Fibroblast of the aortic adventitia (primary cell): ENCODE measurements around the gene RARS2. TPM values are rescaled to one million over a fixed set of nuclear protein-coding genes. Genes with fewer than 3 reads are reported as not detected.
A peak's percentile ranks its signal among the peaks of the same experiment; 100 is the strongest.

Source experiments
- DNase-seq: peaks from one replicate; pipeline ENCODE4 v3.0.0-alpha.2; 2010; ENCODE audit warnings: low read depth
- H3K4me3 ChIP-seq: 2 replicates; pipeline ENCODE4 v1.5.1; 2011; ENCODE audit warnings: low read depth, mild to moderate bottlenecking, control low read depth, low read length, moderate library complexity
- total RNA-seq: library from RNA; depleted of rRNA; stranded (reverse); fragments of >200 nt; gene quantifications from 2 replicates; pipeline ENCODE4 v1.2.3, GENCODE V29; 2012; ENCODE audit warnings: low replicate concordance
- TF ChIP-seq, protein P1 (sequence below): IDR thresholded peaks from 2 replicates; pipeline ENCODE4 v1.5.1; 2011; ENCODE audit warnings: mild to moderate bottlenecking, low read length, control low read depth, inconsistent platforms; ENCODE audit not compliant: insufficient read depth

The RARS2 gene
- total RNA-seq, 1 donor, result 55.0 TPM

DNA sequence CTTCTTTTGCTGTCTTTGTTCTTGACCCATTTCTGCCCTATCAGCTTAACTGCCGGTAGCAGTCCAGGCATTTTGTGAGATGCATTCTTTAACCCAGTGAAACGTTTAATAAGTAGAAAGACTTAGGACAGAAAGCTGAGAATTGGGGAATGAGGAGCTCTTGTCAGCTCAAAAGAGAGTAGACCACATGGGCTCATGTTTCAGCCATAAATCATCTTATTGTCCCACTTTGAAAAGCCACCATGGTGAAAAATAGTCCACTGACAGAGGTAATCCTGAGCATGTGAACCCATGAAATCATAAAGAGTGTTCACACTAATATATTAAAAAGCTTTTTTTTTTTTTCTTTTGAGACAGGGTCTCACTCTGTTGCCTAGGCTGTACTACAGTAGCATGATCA, 16.4 kb upstream of the RARS2 start:
- TF ChIP-seq, protein P1, sequence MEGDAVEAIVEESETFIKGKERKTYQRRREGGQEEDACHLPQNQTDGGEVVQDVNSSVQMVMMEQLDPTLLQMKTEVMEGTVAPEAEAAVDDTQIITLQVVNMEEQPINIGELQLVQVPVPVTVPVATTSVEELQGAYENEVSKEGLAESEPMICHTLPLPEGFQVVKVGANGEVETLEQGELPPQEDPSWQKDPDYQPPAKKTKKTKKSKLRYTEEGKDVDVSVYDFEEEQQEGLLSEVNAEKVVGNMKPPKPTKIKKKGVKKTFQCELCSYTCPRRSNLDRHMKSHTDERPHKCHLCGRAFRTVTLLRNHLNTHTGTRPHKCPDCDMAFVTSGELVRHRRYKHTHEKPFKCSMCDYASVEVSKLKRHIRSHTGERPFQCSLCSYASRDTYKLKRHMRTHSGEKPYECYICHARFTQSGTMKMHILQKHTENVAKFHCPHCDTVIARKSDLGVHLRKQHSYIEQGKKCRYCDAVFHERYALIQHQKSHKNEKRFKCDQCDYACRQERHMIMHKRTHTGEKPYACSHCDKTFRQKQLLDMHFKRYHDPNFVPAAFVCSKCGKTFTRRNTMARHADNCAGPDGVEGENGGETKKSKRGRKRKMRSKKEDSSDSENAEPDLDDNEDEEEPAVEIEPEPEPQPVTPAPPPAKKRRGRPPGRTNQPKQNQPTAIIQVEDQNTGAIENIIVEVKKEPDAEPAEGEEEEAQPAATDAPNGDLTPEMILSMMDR, result no peak
- DNase-seq, result no peak
- H3K4me3 ChIP-seq, result no peak overlapping the region

DNA sequence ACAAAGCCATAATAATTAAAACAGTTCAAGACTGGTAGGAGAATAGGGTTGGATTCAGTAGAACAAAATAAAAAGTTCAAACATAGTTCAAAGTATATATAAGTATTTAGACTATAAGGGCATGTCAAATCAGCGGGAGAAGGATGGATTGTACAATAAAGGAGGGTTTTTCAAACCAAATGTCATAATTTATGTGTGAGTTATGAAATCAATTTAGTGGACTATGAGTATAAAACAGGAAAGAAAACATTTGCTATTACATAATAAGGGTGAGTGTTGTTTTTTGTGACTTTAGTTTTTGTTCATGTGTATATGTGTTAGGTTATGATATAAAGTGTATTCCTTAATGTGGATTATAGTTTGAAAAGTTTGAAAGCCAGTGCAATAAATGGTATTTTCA, 10.8 kb upstream of the RARS2 start:
- no peak overlapping the region for H3K4me3 ChIP-seq
- no peak for DNase-seq
- TF ChIP-seq, protein P1, result no peak

DNA sequence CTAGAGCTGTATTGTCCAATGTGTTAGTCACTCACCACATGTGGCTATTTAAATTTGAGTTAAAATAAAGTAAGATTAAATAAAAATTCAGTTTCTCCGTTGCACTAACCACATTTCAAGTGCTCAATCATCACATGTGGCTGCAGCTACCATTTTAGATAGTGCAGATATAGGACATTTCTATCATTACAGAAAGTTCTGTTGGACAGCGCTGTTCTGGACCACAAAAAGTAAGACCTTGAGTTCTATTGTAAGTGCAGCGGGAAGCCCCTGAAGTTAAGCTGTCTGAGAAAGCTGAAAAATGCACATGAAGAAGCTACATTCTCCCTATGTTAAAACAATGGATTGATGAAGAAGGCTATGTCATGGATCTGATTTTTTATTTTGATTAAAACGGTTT, 1.2 kb upstream of the RARS2 start:
- TF ChIP-seq, protein P1, result no peak
- peak; percentile 9 for DNase-seq
- H3K4me3 ChIP-seq, result peak overlapping the region; percentile 99

DNA sequence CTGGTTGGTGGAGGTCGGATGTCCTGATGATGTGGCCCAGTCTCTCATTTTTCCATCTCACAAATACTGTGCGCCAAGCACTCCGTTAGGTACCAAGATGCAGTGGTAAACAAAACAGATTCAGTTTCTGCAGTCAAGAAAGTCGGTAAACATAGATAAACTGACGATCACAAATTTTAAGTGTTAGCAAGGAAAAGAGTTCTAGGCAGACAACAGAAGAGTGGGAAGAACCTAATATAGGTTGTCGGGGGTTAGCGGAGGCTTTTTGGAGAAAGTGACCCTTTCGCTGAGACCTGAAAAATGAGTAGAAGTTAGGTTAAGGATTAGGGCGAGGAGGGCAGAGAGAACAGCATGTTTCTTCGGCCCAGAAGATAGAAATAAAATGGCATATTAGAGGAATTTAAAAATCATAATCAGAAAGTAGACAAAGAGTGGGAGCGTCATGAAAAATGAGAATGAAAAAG, 662 bp upstream of the RARS2 start:
- H3K4me3 ChIP-seq, result peak overlapping the region; percentile 99
- DNase-seq, result no peak

DNA sequence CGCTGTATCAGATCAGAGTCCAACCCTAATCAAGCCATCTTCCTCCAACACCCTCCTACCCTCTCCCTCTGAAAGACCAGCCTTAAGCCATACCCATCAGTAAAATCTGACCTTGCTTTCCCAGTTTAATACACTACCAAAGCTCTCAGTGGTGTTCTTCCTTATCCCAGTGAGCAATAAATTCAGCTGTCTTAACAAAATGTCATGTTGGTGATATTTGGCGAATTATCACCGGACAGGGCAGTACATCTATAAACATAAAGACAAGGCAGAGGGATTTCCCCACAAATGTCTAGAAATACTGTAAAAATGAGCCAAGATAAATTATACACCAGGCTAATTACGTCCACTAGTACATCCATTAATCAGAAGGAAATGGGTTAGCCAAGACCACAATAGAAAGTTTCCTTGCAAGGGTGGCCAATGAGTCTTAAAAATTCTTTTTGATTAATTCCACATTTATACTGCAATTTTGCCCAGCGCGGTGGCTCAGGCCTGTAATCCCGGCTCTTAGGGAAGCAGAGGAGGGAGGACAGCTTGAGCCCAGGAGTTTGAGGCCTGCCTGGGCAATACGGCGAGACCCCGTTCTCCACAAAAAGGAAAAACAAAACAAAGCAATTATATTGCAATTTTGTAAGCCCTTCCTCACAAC, 905 bp downstream of the RARS2 start:
- peak overlapping the region; percentile 99 for H3K4me3 ChIP-seq
- peak; percentile 32 for DNase-seq
- TF ChIP-seq, protein P1, result no peak

More for the DNA sequence above, 662 bp upstream of the RARS2 start:
- TF ChIP-seq, protein P1, result no peak

DNA sequence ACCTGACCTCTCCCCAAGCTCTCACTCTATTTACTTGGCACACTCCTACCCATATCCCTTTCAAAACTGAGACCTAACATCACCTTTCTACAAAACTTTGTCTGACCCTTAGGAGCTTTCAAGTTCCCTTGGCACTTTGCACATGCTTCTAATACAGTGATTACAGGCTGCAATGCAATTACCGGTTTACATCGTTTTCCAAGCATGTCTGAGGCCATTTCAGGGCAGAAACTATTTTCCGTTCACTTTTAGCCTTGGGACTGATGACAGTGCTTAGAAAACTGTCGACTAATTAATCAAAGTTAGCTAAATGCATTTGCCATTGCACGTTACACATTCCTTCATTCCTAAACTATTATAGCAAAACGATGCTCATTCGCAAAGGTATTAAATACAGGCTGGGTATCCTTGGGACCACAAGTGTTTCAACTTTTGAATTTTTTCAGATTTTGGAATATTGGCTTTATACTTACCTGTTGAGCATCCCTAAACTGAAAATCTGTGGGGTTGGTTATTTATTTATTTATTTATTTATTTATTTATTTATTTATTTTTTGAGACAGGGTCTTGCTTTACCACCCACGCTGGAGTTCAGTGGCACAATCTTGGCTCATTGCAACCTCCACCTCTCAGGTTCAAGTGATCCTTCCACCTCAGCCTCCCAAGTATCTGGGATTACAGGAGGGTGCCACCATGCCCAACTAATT, 3.3 kb downstream of the RARS2 start:
- TF ChIP-seq, protein P1, result no peak
- H3K4me3 ChIP-seq, result no peak overlapping the region
- DNase-seq, result no peak

DNA sequence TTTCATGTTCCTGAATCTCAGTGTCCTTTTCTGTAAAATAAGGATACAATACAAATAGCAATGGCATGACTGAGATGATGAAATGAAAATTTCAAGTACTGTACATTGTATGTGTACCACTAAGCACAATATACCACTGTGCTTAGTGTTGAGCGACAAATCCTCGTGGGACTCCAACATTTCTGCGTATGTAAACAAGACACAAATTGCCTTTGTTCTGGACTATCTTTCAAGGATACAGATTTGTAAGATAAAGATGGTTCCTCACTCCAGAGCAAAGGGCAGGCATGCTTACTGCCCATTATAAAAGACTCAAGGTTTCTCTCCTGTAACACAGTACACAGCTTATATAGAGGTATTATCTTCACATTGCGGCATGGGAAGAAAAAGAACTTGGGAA, 6.0 kb downstream of the RARS2 start:
- no peak for DNase-seq
- no peak overlapping the region for H3K4me3 ChIP-seq
- TF ChIP-seq, protein P1, result no peak
